GM18909 (cell line): ENCODE measurements around the gene TP53TG3D.
"Not testable (repeated sequence)": the region's sequence is repeated elsewhere in the genome, so short reads cannot be mapped to it uniquely, and the experiment has no call there.

Experiments
- ATAC-seq: cut with Tn5 transposase; IDR thresholded peaks from one replicate; pipeline ENCODE4 v1.9.1; 2021; ENCODE audit warnings: mild to moderate bottlenecking; ENCODE audit not compliant: unreplicated experiment, poor library complexity

TP53TG3D gene, protein sequence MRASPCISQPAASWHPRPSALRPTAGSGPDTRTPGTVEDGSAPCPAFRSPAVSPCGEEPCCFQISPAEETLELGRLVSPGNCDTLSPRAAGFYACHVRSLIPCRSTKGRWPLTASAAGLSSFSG

DNA sequence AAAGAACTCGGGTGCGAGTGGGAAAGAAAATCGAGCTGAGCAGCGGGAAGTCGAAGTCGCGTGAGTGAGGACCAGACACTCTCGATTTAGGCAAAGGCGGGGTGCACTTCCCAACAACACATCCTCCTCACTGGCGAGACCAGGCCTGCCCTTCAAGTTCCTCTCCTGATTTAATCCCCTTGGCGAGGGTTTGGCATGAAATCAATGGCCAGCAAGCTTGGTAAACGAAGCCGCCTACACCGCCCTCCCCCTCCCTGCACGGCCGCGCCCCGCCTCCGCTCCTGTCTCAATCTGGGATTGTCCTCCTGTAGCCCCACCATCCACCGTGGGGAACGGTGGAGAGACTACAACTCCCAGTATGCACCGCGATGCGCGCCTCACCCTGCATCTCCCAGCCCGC lies at the start of gene TP53TG3D:
Gene TP53TG3D (plus strand): TSS at position 301 of the 400 bp plus-strand sequence. CDS start 68 bp downstream, at position 369.
- not testable (repeated sequence) for ATAC-seq

DNA sequence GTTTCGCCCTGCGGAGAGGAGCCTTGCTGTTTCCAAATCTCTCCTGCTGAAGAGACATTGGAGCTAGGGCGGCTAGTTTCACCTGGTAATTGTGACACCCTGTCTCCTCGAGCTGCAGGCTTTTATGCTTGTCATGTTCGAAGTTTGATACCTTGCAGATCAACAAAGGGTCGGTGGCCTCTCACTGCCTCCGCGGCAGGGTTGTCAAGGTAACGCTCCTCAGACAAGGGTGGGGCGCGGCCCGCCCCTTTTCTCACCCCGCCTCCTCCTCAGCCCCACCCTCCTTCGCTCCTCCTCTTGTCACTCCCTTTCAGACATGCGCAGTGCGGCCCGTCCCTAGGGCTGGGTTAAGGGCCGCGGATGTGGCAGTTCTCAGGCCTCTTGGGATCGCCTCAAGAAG lies 421 bp downstream of the TP53TG3D start:
- not testable (repeated sequence) for ATAC-seq

DNA sequence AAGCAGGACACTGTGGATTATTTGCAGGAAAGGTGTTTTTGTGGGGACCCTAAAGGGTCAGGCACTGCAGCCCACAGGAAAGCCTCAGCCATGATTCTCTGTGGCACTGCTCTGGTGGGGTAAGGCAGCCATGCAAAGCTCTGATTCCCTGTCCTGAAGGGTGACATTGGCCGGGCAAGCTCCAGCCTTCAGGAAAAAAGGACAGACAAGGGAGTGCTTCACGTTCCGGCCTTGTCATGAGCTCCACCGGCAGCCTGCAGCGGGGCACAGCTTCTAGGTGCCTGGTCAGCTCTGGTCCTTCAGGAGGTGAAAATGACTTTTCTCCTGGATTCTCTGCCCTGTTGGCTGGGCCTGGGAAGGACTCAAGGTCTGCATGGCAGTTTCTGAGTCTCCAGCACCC lies 8.4 kb downstream of the TP53TG3D start:
- ATAC-seq, result not testable (repeated sequence)

DNA sequence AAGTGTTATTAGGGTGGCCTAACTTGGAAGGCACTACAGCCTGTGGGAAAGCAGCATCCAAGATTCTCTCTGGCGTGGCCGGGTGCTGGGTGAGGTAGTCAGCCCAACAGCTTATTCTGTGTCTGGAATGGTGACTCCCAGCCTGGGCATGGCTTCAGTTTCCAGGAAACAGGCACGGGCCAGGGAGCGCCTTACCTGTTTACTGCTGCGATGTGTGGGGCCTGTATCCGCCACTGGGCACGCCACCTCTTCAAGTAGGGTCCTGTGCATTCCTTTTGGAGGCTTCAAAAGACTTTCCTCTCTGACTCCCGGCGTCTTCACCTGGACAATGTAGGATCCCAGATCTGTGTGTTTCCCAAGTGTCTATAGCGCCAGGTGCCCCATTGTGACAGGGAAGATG lies 10.5 kb downstream of the TP53TG3D start:
- ATAC-seq, result not testable (repeated sequence)

GRCh38 chr16:32281910-32282309 lies 28.8 kb downstream of the TP53TG3D start:
- ATAC-seq, result not testable (repeated sequence)

DNA sequence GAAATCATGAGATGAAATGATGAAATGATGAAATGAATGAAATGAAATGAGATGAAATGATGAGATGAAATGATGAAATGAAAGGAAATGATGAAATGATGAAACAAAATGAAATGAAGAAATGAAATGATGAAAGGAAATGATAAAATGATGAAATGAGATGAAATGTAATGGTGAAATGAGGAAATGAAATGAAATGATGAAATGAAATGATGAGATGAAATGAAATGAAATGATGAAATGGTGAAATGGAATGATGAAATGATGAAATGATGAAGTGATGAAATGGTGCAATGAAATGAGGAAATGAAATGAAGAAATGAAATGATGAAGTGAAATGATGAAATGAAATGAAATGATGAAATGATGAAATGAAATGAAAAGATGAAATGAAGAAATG lies 29.9 kb downstream of the TP53TG3D start:
- not testable (repeated sequence) for ATAC-seq

GRCh38 chr16:32283917-32284495 lies 30.9 kb downstream of the TP53TG3D start:
- not testable (repeated sequence) for ATAC-seq

DNA sequence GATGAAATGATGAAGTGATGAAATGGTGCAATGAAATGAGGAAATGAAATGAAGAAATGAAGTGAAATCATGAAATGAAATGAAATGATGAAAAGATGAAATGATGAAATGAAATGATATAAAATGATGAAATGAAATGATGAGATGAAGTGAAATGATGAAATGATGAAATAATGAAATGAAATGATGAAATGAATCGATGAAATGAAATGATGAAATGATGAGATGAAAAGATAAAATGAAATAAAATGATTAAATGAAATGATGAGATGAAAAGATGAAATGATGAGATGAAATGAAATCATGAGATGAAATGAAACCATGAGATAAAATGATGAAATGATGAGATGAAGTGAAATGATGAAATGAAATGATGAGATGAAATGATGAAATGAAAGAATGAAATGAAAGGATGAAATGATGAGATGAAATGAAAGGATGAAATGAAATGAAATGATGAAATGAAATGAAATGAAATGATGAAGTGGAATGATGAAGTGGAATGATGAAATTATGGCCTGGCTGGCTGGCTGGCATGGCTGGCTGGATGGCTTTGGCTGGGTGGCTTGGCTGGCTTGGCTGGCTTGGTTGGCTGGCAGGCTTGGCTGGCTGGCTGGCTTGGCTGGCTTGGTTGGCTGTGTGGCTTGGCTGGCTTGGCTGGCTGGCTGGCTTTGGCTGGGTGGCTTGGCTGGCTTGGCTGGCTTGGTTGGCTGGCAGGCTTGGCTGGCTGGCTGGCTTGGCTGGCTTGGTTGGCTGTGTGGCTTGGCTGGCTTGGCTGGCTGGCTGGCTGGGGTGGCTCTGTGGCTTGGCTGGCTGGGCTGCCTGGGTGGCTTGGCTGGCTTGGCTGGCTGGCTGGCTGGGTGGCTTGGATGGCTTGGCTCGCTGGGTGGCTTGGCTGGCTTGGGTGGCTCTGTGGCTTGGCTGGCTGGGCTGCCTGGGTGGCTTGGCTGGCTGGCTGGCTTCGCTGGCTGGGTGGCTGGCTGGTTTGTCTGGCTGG lies 32.0 kb downstream of the TP53TG3D start:
- ATAC-seq, result not testable (repeated sequence)

DNA sequence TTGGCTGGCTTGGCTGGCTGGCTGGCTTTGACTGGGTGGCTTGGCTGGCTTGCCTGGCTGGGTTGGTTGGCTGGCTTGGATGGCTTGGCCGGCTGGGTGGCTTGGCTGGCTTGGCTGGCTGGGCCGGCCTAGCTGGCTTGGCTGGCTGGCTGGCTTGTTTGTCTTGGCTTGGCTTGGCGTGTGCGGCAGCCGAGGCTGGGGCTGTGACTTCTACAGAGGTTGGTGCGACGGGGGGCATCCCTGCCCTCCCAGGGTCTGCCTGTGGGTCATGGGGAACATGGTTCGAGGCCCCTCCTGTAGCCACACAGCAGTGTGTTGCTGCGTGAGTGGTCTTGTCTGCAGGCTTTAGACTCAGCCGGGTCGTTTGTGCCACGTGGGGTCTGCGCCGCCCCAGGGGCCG lies 33.1 kb downstream of the TP53TG3D start:
- not testable (repeated sequence) for ATAC-seq

GRCh38 chr16:32287743-32288142 lies 34.7 kb downstream of the TP53TG3D start:
- ATAC-seq, result not testable (repeated sequence)

DNA sequence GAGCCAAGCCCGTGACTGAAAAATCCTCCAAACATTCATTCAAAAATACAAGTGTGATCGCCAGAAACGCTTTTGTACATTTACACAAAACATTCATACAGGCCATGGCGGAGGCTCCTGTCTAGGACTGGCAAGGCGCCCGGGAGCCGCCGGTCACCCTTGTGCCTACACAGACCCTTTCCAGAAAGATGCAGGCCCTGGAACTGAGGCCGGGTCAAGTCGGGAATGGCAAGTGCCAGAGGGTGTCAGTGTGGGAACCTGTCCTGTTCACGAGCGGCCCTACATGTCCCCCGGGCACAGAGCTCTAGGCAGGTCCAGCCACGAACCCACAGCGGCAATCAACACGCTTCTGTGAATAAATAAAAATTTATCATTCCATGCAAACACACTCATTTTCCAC lies 36.1 kb downstream of the TP53TG3D start:
- ATAC-seq, result not testable (repeated sequence)

- not testable (repeated sequence) for ATAC-seq
Observed at GRCh38 chr16:32302776-32303175, 49.7 kb downstream of the TP53TG3D start.
